PC-3 (cell line): ENCODE measurements around the gene LMTK3.

ENCODE experiments used
- CTCF ChIP-seq: fragments of 300-600 bp; sonication (generic); conservative IDR thresholded peaks from 2 replicates; pipeline ENCODE4 v1.5.1; 2017; ENCODE audit warnings: antibody characterized with exemption, low read depth, mild to moderate bottlenecking, low read length
- EZH2 ChIP-seq: fragments of 300-600 bp; sonication (generic); IDR thresholded peaks from one replicate; pipeline ENCODE4 v1.6.1; 2017; ENCODE audit warnings: antibody characterized with exemption, mild to moderate bottlenecking, low read length; ENCODE audit not compliant: unreplicated experiment
- EZH2phosphoT487 ChIP-seq: fragments of 300-600 bp; sonication (generic); IDR thresholded peaks from 2 replicates; pipeline ENCODE4 v1.6.1; 2018; ENCODE audit warnings: mild to moderate bottlenecking, antibody characterized with exemption, low read length, borderline replicate concordance

- TF ChIP-seq EZH2phosphoT487 (no peak), CTCF (no peak), EZH2 (no peak)
Measured at GRCh38 chr19:48553676-48554384, 42.2 kb upstream of the LMTK3 start.
